ENCODE measurements around the gene GALT. TPM values are rescaled to one million over a fixed set of nuclear protein-coding genes. Genes with fewer than 3 reads are reported as not detected.

Gene GALT
- total and polyA plus RNA-seq, 2 experiments from 2014 or later: 31.5 to 35.1 TPM

- ATAC-seq: no peak
- H3K4me3 Mint-ChIP-seq: no peak overlapping the region
Measured at GRCh38 chr9:34675869-34676268, 29.4 kb downstream of the GALT start.

More at GRCh38 chr9:34675869-34676268, 29.4 kb downstream of the GALT start:
- Mint-ChIP-seq H3K36me3 (ENCODE audit: low read depth) (no peaks in the 10 kb centered on the region; the same call in 1 of the 3 replicates), H3K27me3 (ENCODE audit: insufficient read depth, low read depth, poor library complexity) (peaks cover 12% of the 10 kb centered on the region), H3K4me1 (peaks cover 3% of the 10 kb centered on the region; the same call in 2 of the 3 replicates), H3K9me3 (no peaks in the 10 kb centered on the region), H3K27ac (no peak overlapping the region)
- Histone ChIP-seq H3K9me2 (ENCODE audit: insufficient read depth) (no peaks in the 10 kb centered on the region), H3F3A (replicated peaks; ENCODE audit: low read depth) (no peaks in the 10 kb centered on the region), H3K4me1 (ENCODE audit: insufficient read depth) (no peaks in the 10 kb centered on the region), H3K27ac (ENCODE audit: low read depth) (no peak overlapping the region), H3K36me3 (ENCODE audit: insufficient read depth) (no peaks in the 10 kb centered on the region), H2AFZ (no peak overlapping the region), H3K27me3 (ENCODE audit: insufficient read depth) (no peaks in the 10 kb centered on the region), H4K20me1 (replicated peaks; ENCODE audit: insufficient read depth) (no peaks in the 10 kb centered on the region), H3K4me3 (no peak overlapping the region), H3K4me2 (no peak overlapping the region), H3K79me2 (replicated peaks; ENCODE audit: insufficient read depth) (no peaks in the 10 kb centered on the region)
- TF ChIP-seq ZNF331 (CRISPR knock-in tag; IDR thresholded peaks at IDR 0.05; ENCODE audit: low read depth) (no peak), ZNF114 (CRISPR knock-in tag; IDR thresholded peaks at IDR 0.05) (no peak), ZNF462 (CRISPR knock-in tag; IDR thresholded peaks at IDR 0.05) (no peak), CREB1 (CRISPR knock-in tag; IDR thresholded peaks at IDR 0.05; ENCODE audit: low read depth) (no peak), STAT1 (IDR thresholded peaks at IDR 0.05; ENCODE audit: unreplicated experiment) (no peak), JUNB (IDR thresholded peaks at IDR 0.05; ENCODE audit: unreplicated experiment) (no peak), EZH2 (IDR thresholded peaks at IDR 0.05; ENCODE audit: low read depth, unreplicated experiment) (no peak), EZH2phosphoT487 (IDR thresholded peaks at IDR 0.05; ENCODE audit: unreplicated experiment) (no peak), NANOG (IDR thresholded peaks at IDR 0.05; ENCODE audit: borderline replicate concordance) (no peak), POLR2AphosphoS5 (IDR thresholded peaks at IDR 0.05; ENCODE audit: low read depth) (no peak)
- TF ChIP-seq, protein P1, sequence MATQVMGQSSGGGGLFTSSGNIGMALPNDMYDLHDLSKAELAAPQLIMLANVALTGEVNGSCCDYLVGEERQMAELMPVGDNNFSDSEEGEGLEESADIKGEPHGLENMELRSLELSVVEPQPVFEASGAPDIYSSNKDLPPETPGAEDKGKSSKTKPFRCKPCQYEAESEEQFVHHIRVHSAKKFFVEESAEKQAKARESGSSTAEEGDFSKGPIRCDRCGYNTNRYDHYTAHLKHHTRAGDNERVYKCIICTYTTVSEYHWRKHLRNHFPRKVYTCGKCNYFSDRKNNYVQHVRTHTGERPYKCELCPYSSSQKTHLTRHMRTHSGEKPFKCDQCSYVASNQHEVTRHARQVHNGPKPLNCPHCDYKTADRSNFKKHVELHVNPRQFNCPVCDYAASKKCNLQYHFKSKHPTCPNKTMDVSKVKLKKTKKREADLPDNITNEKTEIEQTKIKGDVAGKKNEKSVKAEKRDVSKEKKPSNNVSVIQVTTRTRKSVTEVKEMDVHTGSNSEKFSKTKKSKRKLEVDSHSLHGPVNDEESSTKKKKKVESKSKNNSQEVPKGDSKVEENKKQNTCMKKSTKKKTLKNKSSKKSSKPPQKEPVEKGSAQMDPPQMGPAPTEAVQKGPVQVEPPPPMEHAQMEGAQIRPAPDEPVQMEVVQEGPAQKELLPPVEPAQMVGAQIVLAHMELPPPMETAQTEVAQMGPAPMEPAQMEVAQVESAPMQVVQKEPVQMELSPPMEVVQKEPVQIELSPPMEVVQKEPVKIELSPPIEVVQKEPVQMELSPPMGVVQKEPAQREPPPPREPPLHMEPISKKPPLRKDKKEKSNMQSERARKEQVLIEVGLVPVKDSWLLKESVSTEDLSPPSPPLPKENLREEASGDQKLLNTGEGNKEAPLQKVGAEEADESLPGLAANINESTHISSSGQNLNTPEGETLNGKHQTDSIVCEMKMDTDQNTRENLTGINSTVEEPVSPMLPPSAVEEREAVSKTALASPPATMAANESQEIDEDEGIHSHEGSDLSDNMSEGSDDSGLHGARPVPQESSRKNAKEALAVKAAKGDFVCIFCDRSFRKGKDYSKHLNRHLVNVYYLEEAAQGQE (IDR thresholded peaks at IDR 0.05; ENCODE audit: unreplicated experiment): no peak
- TF ChIP-seq, protein P2, sequence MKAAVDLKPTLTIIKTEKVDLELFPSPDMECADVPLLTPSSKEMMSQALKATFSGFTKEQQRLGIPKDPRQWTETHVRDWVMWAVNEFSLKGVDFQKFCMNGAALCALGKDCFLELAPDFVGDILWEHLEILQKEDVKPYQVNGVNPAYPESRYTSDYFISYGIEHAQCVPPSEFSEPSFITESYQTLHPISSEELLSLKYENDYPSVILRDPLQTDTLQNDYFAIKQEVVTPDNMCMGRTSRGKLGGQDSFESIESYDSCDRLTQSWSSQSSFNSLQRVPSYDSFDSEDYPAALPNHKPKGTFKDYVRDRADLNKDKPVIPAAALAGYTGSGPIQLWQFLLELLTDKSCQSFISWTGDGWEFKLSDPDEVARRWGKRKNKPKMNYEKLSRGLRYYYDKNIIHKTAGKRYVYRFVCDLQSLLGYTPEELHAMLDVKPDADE (IDR thresholded peaks at IDR 0.05): no peak
- TF ChIP-seq, protein P3, sequence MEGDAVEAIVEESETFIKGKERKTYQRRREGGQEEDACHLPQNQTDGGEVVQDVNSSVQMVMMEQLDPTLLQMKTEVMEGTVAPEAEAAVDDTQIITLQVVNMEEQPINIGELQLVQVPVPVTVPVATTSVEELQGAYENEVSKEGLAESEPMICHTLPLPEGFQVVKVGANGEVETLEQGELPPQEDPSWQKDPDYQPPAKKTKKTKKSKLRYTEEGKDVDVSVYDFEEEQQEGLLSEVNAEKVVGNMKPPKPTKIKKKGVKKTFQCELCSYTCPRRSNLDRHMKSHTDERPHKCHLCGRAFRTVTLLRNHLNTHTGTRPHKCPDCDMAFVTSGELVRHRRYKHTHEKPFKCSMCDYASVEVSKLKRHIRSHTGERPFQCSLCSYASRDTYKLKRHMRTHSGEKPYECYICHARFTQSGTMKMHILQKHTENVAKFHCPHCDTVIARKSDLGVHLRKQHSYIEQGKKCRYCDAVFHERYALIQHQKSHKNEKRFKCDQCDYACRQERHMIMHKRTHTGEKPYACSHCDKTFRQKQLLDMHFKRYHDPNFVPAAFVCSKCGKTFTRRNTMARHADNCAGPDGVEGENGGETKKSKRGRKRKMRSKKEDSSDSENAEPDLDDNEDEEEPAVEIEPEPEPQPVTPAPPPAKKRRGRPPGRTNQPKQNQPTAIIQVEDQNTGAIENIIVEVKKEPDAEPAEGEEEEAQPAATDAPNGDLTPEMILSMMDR (conservative IDR thresholded peaks at IDR 0.05; ENCODE audit: low read depth in 2 of 2): no peak
- DNase-seq (ENCODE audit: low spot score): no peak
